H1 (cell line): Measurements from ENCODE around the gene TMEM135.

Source experiments
- CEBPB ChIP-seq: IDR thresholded peaks from 2 replicates; pipeline ENCODE4 v1.6.1; 2012; ENCODE audit warnings: low read depth, low read length
- CTCF ChIP-seq, 3 experiments: IDR thresholded peaks; 1 replicate in 2 of 3; 2 replicates in 1 of 3; pipeline versions ENCODE4 v1.5.1 to v1.6.1; 2011; ENCODE audit warnings: low read length in 3 of 3, mild to moderate bottlenecking in 3 of 3, inconsistent platforms in 2 of 3, low read depth in 1 of 3, moderate library complexity in 1 of 3; ENCODE audit not compliant: insufficient read depth in 1 of 3; ENCODE audit errors: control extremely low read depth in 1 of 3
- EP300 ChIP-seq, 2 experiments: IDR thresholded peaks; 1 replicate in 1 of 2; 2 replicates in 1 of 2; pipeline ENCODE4 v1.6.1; 2011 to 2012; ENCODE audit warnings: low read depth in 2 of 2, low read length in 2 of 2, mild to moderate bottlenecking in 2 of 2, borderline replicate concordance in 1 of 2, inconsistent platforms in 1 of 2, moderate library complexity in 1 of 2
- GABPA ChIP-seq: IDR thresholded peaks from 2 replicates; pipeline ENCODE4 v1.6.1; 2011; ENCODE audit warnings: mild to moderate bottlenecking, low read length, moderate library complexity, borderline replicate concordance; ENCODE audit not compliant: insufficient read depth
- HDAC2 ChIP-seq, 2 experiments: fragments of 300-600 bp in 1 of 2; sonication (generic) in 1 of 2; IDR thresholded peaks; 2 replicates each; pipeline ENCODE4 v1.6.1; 2011 to 2012; ENCODE audit warnings: low read depth in 2 of 2, low read length in 2 of 2, mild to moderate bottlenecking in 2 of 2, moderate library complexity in 2 of 2, borderline replicate concordance in 1 of 2, inconsistent platforms in 1 of 2
- KDM5A ChIP-seq: fragments of 200-600 bp; IDR thresholded peaks from 2 replicates; pipeline ENCODE4 v1.7.1; 2012; ENCODE audit warnings: mild to moderate bottlenecking, low read length, inconsistent platforms, mixed read lengths
- MAX ChIP-seq: IDR thresholded peaks from 2 replicates; pipeline ENCODE4 v1.6.1; 2012; ENCODE audit warnings: inconsistent platforms
- POLR2A ChIP-seq, 2 experiments: IDR thresholded peaks; 1 replicate in 1 of 2; 2 replicates in 1 of 2; pipeline ENCODE4 v1.6.1; 2011; ENCODE audit warnings: low read depth in 2 of 2, low read length in 2 of 2, mild to moderate bottlenecking in 2 of 2; ENCODE audit errors: control extremely low read depth in 1 of 2
- POLR2AphosphoS5 ChIP-seq: IDR thresholded peaks from 2 replicates; pipeline ENCODE4 v1.6.1; 2011; ENCODE audit warnings: low read depth, low read length
- RNF2 ChIP-seq: fragments of 200-900, 300-1000 bp; sonication (generic); IDR thresholded peaks from 2 replicates; pipeline ENCODE4 v1.7.1; 2016; ENCODE audit warnings: borderline replicate concordance, low read depth, mild to moderate bottlenecking, antibody characterized with exemption, low read length; ENCODE audit not compliant: poor library complexity, severe bottlenecking; ENCODE audit errors: missing control alignments
- SIN3A ChIP-seq, 2 experiments: IDR thresholded peaks in 1 of 2; conservative IDR thresholded peaks in 1 of 2; 2 replicates each; pipeline ENCODE4 v1.6.1; 2011 to 2012; ENCODE audit warnings: low read length in 2 of 2, improper control_type of control experiment in 1 of 2, low read depth in 1 of 2, mild to moderate bottlenecking in 1 of 2
- TEAD4 ChIP-seq: IDR thresholded peaks from 2 replicates; pipeline ENCODE4 v1.6.1; 2012; ENCODE audit warnings: low read depth, low read length, inconsistent platforms, mixed read lengths
- YY1 ChIP-seq: IDR thresholded peaks from 2 replicates; pipeline ENCODE4 v1.6.1; 2011; ENCODE audit warnings: low read depth, mild to moderate bottlenecking, low read length
- ZNF274 ChIP-seq: IDR thresholded peaks from 2 replicates; pipeline ENCODE4 v1.7.0; 2012; ENCODE audit warnings: low read length, borderline replicate concordance; ENCODE audit errors: extremely low read depth

GRCh38 chr11:86988351-86988881 lies 49.3 kb upstream of the TMEM135 start:
- TF ChIP-seq POLR2A (IDR thresholded peaks at IDR 0.05; ENCODE audit: control extremely low read depth in 1 of 2, low read depth in 2 of 2, low read length in 2 of 2): no peak
- no peak for TF ChIP-seq ZNF274
- TF ChIP-seq RNF2: no peak
- TF ChIP-seq HDAC2 (IDR thresholded peaks at IDR 0.05; ENCODE audit: borderline replicate concordance in 1 of 2, low read depth in 2 of 2, low read length in 2 of 2): no peak
- TF ChIP-seq CEBPB: no peak
- TF ChIP-seq YY1: no peak
- TF ChIP-seq MAX: no peak
- TF ChIP-seq EP300 (IDR thresholded peaks at IDR 0.05; ENCODE audit: borderline replicate concordance in 1 of 2, low read depth in 2 of 2, low read length in 2 of 2): no peak
- no peak for TF ChIP-seq KDM5A
- TF ChIP-seq SIN3A (conservative IDR thresholded peaks at IDR 0.05 in 1 of 2, IDR thresholded peaks at IDR 0.05 in 1 of 2; ENCODE audit: low read depth in 1 of 2, low read length in 2 of 2): no peak
- no peak for TF ChIP-seq CTCF (IDR thresholded peaks at IDR 0.05; ENCODE audit: control extremely low read depth in 1 of 3, insufficient read depth in 1 of 3, low read depth in 1 of 3, low read length in 3 of 3)
- TF ChIP-seq POLR2AphosphoS5: no peak
- TF ChIP-seq TEAD4: no peak
- TF ChIP-seq GABPA: no peak
